ENCODE data around the gene KRTAP4-11. TPM values are rescaled to one million over a fixed set of nuclear protein-coding genes. Genes with fewer than 3 reads are reported as not detected.
"Not testable (repeated sequence)": the region's sequence is repeated elsewhere in the genome, so short reads cannot be mapped to it uniquely, and the experiment has no call there.

KRTAP4-11 gene
- polyA plus RNA-seq (ENCODE audit: insufficient read length) = not detected

GRCh38 chr17:41117846-41118386, at the start of gene KRTAP4-11:
TSS of gene KRTAP4-11 (minus strand) at chr17:41118373. CDS start at chr17:41118315, 58 bp downstream.
- DNase-seq (ENCODE audit: low read depth) = not testable (repeated sequence)

DNA sequence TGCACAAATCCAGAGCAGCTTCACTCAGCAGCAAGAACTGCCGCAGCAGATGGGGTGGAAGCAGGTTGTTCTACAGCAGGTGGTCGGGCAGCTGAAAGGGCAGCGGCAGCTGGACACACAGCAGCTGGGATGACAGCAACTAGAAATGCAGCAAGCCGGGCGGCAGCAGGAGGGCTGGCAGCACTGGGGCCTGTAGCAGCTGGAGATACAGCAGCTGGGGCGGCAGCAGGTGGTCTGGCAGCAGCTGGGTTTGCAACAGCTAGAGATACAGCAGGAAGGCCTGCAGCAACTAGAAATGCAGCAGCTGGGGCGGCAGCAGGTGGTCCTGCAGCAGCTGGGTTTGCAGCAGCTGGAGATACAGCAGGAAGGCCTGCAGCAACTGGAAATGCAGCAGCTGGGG, 49.4 kb upstream of the KRTAP4-11 start:
- no peak for DNase-seq (ENCODE audit: low read depth)

- no peak for DNase-seq (ENCODE audit: low read depth)
Observed at GRCh38 chr17:41163828-41164227, 45.7 kb upstream of the KRTAP4-11 start.

- no peak for DNase-seq (ENCODE audit: low read depth)
Observed at GRCh38 chr17:41160648-41161047, 42.5 kb upstream of the KRTAP4-11 start, which contains the start of gene KRTAP4-4. TSS of gene KRTAP4-4 (minus strand) at chr17:41160748. CDS start at chr17:41160691, 57 bp downstream.

DNA sequence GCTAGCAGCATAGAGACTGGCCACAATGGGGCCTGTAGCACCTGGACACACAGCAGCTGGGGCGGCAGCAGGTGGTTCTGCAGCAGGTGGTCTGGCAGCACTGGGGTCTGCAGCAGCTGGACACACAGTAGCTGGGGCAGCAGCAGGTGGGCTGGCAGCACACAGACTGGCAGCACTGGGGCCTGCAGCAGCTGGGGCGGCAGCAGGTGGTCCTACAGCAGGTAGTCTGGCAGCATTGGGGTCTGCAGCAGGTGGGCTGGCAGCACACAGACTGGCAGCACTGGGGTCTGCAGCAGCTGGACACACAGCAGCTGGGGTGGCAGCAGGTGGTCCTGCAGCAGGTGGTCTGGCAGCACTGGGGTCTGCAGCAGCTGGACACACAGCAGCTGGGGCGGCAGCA, 42.0 kb upstream of the KRTAP4-11 start:
- DNase-seq (ENCODE audit: low read depth) = not testable (repeated sequence)

DNA sequence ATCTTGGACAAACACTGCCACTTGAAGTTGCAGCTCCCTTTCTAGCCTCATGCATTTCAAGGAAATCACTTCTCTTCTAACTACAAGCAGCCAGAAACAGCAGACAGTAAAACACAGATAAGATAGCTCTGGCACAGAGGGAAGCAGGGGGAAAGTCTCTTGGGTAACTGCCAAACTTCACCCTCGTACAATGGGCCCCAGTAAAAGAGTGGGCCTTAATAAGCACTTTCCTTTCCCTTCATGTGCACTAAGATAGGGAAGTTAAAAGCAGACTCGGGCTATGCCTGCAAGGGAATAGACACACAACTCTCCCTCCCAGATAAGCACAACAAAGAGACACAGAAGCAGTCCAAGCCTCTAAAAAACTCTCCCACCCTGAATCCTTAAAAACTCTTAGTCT, 35.7 kb upstream of the KRTAP4-11 start:
- no peak for DNase-seq (ENCODE audit: low read depth)

DNA sequence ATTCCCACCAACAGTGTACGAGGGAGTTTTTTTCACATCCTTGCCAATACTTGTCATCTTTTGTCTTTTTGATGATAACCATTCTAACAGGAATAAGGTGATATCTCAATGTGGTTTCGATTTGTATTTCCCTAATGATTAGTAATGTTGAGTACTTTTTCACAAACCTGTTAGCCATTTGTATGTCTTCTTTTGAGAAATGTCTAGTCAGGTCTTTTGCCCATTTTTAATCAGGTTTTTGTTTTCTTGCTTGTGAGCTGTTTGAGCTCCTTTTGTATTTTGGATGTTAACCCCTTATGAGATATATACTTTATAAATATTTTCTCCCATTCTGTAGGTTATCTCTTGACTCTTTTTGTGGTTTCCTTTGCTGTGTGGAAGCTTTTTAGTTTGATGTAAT, 33.4 kb upstream of the KRTAP4-11 start:
- no peak for DNase-seq (ENCODE audit: low read depth)

GRCh38 chr17:41150026-41150425, 31.9 kb upstream of the KRTAP4-11 start:
- DNase-seq (ENCODE audit: low read depth) = no peak

- DNase-seq (ENCODE audit: low read depth) = no peak
Observed at GRCh38 chr17:41149652-41149985, 31.4 kb upstream of the KRTAP4-11 start, which contains the start of gene KRTAP4-5. TSS of gene KRTAP4-5 (minus strand) at chr17:41149825. CDS start at chr17:41149767, 58 bp downstream.

GRCh38 chr17:41148971-41149651, 30.9 kb upstream of the KRTAP4-11 start:
- DNase-seq (ENCODE audit: low read depth) = not testable (repeated sequence)

DNA sequence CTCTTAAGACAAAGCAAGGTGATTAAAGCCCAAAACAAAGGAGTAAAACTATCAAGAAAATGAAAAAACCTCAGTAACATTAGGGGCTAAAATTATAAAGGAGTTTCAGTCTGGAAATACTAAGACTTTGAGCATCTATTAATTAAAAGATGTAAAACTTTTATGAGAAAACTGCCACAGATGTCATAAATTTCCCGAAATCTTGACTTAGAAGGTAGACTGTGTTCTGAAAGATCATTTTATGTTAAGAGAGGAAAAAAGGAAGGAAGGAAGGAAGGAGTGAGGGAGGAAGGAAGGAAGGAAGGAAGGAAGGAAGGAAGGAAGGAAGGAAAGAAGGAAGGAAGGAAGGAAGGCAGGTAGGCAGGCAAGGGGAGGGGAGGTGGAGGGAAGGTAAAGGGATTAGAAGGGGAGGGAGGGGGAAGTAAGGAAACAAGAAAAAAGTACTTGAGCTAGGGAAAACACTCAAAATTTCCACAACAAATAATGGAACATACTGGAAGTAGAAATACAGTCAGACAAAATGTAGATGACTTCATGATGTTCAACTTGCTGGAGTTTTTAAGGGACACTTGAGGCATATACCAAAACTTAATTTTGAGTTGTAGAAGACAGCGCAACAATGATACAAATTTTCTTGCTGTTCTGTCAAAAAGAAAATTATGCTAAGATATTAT, 29.5 kb upstream of the KRTAP4-11 start:
- DNase-seq (ENCODE audit: low read depth) = no peak

- DNase-seq (ENCODE audit: low read depth) = no peak
Observed at GRCh38 chr17:41145261-41145660, 27.1 kb upstream of the KRTAP4-11 start.

DNA sequence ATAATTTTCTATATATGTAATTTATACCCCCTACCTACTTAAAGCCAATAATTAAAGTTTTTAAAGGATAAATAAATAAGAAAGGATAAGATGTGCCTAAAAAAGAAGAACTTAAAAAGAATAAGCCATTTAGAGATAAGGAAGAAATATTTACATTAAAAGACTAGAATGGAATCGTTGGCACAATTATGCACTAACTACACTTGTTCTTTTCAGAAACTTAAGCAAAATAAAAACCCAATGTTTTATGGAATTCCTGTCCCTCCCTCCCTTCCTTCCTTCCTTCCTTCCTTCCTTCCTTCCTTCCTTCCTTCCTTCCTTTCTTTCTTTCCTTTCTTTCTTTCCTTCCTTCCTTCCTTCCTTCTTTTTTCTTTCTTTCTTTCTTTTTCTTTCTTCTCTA, 26.7 kb upstream of the KRTAP4-11 start:
- DNase-seq (ENCODE audit: low read depth) = no peak

- DNase-seq (ENCODE audit: low read depth) = no peak
Observed at GRCh38 chr17:41141361-41141760, 23.2 kb upstream of the KRTAP4-11 start.

- no peak for DNase-seq (ENCODE audit: low read depth)
Observed at GRCh38 chr17:41140360-41141131, 22.4 kb upstream of the KRTAP4-11 start, which contains the start of gene KRTAP4-6. TSS of gene KRTAP4-6 (minus strand) at chr17:41140544. CDS start at chr17:41140487, 57 bp downstream.

DNA sequence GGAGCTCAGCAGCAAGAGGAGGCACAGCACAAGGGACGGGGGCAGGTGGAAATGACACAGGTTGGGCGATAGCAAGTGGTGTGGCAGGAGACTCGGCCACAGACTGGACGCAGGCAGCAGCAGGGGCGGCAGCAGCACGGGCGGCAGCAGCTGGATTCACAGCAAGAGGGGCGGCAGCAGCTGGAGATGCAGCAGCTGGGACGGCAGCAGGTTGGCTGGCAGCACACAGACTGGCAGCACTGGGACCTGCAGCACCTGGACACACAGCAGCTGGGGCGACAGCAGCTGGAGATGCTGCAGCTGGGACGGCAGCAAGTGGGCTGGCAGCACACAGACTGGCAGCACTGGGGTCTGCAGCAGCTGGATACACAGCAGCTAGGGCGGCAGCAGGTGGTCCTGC, 21.7 kb upstream of the KRTAP4-11 start:
- DNase-seq (ENCODE audit: low read depth) = not testable (repeated sequence)

DNA sequence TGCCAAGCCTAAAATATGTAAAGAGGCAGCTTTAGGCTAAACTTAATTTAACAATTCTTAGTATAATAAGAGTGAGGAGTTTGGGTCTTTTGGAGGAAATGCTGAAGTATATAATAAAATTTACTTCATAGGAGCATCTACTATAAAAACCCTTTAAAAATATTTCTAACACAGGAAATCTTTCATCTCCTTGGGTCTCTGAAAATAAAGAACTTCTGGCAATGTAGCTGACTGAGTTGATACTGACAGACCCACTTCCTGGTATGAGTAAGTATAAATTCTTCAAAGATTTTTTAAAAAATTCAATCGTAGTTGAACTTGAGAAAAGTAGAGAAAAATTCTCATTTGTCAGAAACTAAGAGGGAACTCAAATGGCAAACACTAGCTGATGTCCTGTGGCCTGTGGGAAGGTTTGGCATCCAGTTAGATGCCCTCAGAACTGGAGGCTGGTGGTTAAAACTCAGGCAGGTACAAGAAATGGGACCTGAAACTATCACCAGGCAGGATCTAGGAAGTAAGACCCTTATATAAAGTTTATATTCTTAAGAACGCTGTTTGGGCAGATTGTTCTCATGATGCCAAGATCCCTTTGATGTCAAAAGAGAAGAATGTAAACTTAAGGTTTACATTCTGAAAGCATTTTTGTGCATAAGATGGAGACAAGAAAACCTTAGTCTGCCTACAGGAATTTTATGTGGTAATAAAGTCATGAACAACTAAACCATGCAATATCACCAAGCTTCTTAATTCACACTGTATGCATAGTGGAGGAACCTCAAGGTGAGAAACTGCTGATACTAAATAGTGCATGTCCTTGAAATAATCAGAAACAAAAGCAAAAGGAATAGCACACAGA, 15.9 kb upstream of the KRTAP4-11 start:
- no peak for DNase-seq (ENCODE audit: low read depth)

DNA sequence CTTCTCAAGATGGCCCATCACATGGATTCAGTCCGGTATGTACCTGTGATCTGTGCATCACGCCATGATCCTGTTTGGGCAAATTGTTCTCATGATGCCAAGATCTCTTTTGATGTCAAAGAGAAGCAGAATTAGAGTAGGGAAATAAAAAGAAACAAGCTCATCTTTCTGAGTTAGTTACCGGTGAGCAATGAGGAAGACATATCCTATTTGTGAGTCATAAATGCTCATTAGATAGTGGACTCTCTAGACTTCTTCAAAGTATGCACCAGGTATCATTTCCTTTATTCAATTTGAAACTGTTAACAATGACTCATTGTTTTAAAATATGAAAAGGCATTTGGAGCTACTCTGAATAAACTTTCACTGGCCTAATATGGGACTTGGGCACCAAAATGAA, 13.8 kb upstream of the KRTAP4-11 start:
- DNase-seq (ENCODE audit: low read depth) = no peak

DNA sequence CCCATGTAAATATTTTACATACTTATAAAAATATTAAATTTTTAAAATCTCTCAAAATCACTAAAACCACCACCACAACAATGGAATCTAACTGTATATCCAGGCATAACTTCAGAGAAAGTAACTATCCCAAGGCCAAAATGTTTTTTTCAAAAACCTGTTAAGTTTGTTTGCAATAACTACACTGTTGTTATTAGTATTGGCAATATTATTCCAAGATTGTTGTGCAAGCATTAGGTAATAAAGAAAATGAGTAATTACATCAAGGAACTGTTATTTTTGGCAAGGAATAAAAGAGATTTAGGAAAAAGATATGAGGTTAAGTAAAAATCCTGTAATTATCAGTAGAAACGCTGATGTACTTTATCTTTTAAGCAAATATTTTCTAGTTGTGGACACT, 9.2 kb upstream of the KRTAP4-11 start:
- no peak for DNase-seq (ENCODE audit: low read depth)

DNA sequence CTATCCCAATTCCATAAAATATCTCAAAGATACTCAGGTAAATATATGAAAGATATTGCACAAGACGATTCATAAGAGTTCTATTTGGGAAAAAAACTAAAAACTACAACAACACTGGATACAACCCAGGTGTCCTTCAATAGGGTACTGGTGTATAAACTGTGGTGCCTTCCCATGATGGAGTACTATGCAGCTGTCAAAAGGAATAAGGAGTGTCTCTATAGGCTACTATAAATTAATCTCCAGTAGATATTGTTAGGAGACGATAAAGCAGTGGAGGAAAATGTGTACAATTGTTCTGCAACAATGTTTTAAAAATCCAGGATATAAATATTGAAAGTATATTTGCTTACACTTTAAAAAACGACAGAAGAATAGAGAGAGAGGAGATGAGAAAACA, 8.2 kb upstream of the KRTAP4-11 start:
- DNase-seq (ENCODE audit: low read depth) = no peak

DNA sequence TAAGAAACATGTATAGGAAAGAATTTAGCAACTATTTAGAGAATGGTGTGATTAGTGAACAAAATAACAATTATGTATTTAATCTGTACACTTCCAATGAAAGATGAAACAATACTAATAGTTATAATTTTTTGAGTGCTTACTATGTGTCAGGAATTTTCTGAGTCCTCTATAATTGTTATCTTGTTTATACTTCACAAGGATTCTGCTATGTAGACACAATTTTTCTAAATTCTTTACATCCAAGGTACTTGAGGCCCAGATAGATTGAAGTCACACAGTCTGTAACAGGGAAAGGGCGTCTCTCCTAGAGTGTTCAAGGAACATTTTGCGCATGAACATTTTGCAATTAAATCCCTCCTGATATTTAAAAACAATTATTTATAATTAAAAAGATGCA, 6.9 kb upstream of the KRTAP4-11 start:
- no peak for DNase-seq (ENCODE audit: low read depth)
